CD8-positive, alpha-beta memory T cell (primary cell): Measurements from ENCODE around the gene ZDHHC21. TPM values are rescaled to one million over a fixed set of nuclear protein-coding genes. Genes with fewer than 3 reads are reported as not detected.
A peak's percentile ranks its signal among the peaks of the same experiment; 100 is the strongest.

Experiments used
- CTCF ChIA-PET: fragments of 350-600 bp; sonication (Branson Sonifier 250); formaldehyde crosslinking; loops from one replicate; lab custom pipeline; 2021; ENCODE audit warnings: antibody characterized with exemption; lab: Charles Lee
- POLR2A ChIA-PET: fragments of 350-600 bp; sonication (Branson Sonifier 250); formaldehyde crosslinking; loops from one replicate; lab custom pipeline; 2021; ENCODE audit warnings: antibody characterized with exemption; lab: Charles Lee
- DNase-seq, 5 donors: peaks; one replicate each; pipeline versions ENCODE4 v3.0.0 to v3.0.0-alpha.2; 2020 to 2022; ENCODE audit warnings: mixed read lengths in 1 of 5
- H3K27ac ChIP-seq: one replicate; pipeline ENCODE4 v1.7.0; 2013; ENCODE audit warnings: low read depth, mild to moderate bottlenecking, low read length, moderate library complexity
- H3K27me3 ChIP-seq: 2 replicates; pipeline ENCODE4 v1.7.0; 2013; ENCODE audit warnings: low read length, mild to moderate bottlenecking; ENCODE audit not compliant: insufficient read depth, poor library complexity, severe bottlenecking
- H3K36me3 ChIP-seq: 2 replicates; pipeline ENCODE4 v1.7.0; 2013; ENCODE audit warnings: mild to moderate bottlenecking, low read length, moderate library complexity; ENCODE audit not compliant: insufficient read depth
- H3K4me1 ChIP-seq: 2 replicates; pipeline ENCODE4 v1.7.0; 2013; ENCODE audit warnings: mild to moderate bottlenecking, low read length, moderate library complexity; ENCODE audit not compliant: insufficient read depth
- H3K4me3 ChIP-seq: 2 replicates; pipeline ENCODE4 v1.7.0; 2013; ENCODE audit warnings: mild to moderate bottlenecking, low read length
- H3K9me3 ChIP-seq: 2 replicates; pipeline ENCODE4 v1.7.0; 2013; ENCODE audit warnings: mild to moderate bottlenecking, low read length
- H3K27ac Mint-ChIP-seq, 8 donors: one replicate each; pipeline ENCODE4 v1.8.0; 2020 to 2021; ENCODE audit warnings: mixed read lengths in 8 of 8, mild to moderate bottlenecking in 6 of 8, inconsistent platforms in 3 of 8, moderate library complexity in 3 of 8
- H3K27me3 Mint-ChIP-seq, 2 donors: one replicate each; pipeline ENCODE4 v1.8.0; 2020 to 2021; ENCODE audit warnings: mixed read lengths in 2 of 2, mild to moderate bottlenecking in 1 of 2, moderate library complexity in 1 of 2
- H3K36me3 Mint-ChIP-seq, 3 donors: one replicate each; pipeline ENCODE4 v1.8.0; 2020 to 2021; ENCODE audit warnings: mixed read lengths in 3 of 3, inconsistent platforms in 1 of 3, mild to moderate bottlenecking in 1 of 3
- H3K4me1 Mint-ChIP-seq, 3 donors: one replicate each; pipeline ENCODE4 v1.8.0; 2020 to 2021; ENCODE audit warnings: mixed read lengths in 3 of 3, inconsistent platforms in 1 of 3, mild to moderate bottlenecking in 1 of 3
- H3K4me3 Mint-ChIP-seq, 7 donors: one replicate each; pipeline ENCODE4 v1.8.0; 2020 to 2021; ENCODE audit warnings: mixed read lengths in 7 of 7, mild to moderate bottlenecking in 6 of 7, moderate library complexity in 4 of 7, inconsistent platforms in 2 of 7
- H3K9me3 Mint-ChIP-seq, 5 donors: one replicate each; pipeline ENCODE4 v1.8.0; 2020 to 2022; ENCODE audit warnings: mixed read lengths in 5 of 5, mild to moderate bottlenecking in 3 of 5, moderate library complexity in 2 of 5, inconsistent platforms in 1 of 5
- polyA plus RNA-seq: library from polyadenylated mRNA; unstranded; fragments of 300-500 nt; fragmentation: Illumina TruSeq; gene quantifications from one replicate; pipeline ENCODE4 v1.2.3, GENCODE V29; 2021
- total RNA-seq, 2 experiments: library from RNA; stranded (reverse); gene quantifications; one replicate each; pipeline ENCODE4 v1.2.3, GENCODE V29; 2021

Gene ZDHHC21
- total and polyA plus RNA-seq, 3 experiments from 2014 or later, result 1.7 to 7.4 (median 5.9) TPM

DNA sequence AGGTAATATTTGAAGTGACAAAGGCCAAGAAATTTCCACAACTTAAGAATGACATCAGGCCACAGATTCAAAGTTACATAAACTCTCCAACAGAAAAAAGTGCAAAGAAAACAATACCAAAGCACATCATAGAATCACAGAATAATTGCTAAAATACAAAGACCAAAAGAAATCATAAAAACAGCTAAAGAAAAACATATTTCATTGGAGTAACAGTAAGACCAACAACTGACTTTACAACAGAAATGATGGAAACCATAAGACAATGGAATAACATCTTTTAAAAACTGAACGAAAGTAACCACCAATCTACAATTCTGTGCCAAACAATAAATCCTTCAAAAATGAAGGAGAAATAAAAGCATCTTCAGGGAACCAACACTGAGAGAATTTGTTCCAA is 38.3 kb downstream of the ZDHHC21 start:
- DNase-seq, result no peak
- no peaks in the 10 kb centered on the region for H3K4me1 ChIP-seq
- H3K4me3 Mint-ChIP-seq, result no peak overlapping the region
- H3K27me3 ChIP-seq, result no peaks in the 10 kb centered on the region
- POLR2A ChIA-PET, result no interaction called here
- no peaks in the 10 kb centered on the region for H3K27me3 Mint-ChIP-seq
- H3K27ac Mint-ChIP-seq, result peak overlapping the region in 1 of 8 donors; percentile 50
- H3K4me3 ChIP-seq, result no peak overlapping the region
- peaks cover 15 to 30% (median 26%) of the 10 kb centered on the region in 5 donors for H3K9me3 Mint-ChIP-seq
- H3K9me3 ChIP-seq, result no peaks in the 10 kb centered on the region
- no peaks in the 10 kb centered on the region for H3K4me1 Mint-ChIP-seq
- no peak overlapping the region for H3K27ac ChIP-seq
- H3K36me3 ChIP-seq, result no peaks in the 10 kb centered on the region
- peaks cover 34 to 65% (median 60%) of the 10 kb centered on the region in 3 donors for H3K36me3 Mint-ChIP-seq
- CTCF ChIA-PET, result no interaction called here

DNA sequence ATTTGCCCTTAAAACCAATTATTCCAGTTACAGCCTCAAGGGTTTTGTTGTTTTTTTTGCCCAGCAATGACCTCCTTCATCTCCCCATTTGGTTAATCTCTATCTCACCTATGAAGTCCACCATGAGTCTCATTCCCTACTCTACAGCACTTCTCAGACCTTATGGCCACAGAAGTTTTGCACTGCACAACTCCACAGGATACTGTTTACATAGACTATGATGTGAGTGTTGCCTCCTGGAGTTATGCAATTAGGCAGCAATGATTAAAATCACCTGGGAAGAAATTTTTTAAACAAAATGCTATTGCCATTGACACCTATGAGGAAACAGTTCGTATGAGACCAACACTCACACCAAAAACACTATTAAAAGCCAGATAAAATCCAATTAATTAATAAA is 39.7 kb downstream of the ZDHHC21 start:
- ChIA-PET CTCF (no interaction called here), POLR2A (no interaction called here)
- Histone ChIP-seq H3K4me3 (no peak overlapping the region), H3K27ac (no peak overlapping the region), H3K9me3 (no peaks in the 10 kb centered on the region), H3K36me3 (no peaks in the 10 kb centered on the region), H3K27me3 (no peaks in the 10 kb centered on the region), H3K4me1 (no peaks in the 10 kb centered on the region)
- peaks cover 33 to 56% (median 48%) of the 10 kb centered on the region in 3 donors for H3K36me3 Mint-ChIP-seq
- H3K27me3 Mint-ChIP-seq, result no peaks in the 10 kb centered on the region
- no peak overlapping the region for H3K4me3 Mint-ChIP-seq
- H3K9me3 Mint-ChIP-seq, result peaks cover 15 to 30% (median 26%) of the 10 kb centered on the region in 5 donors
- H3K4me1 Mint-ChIP-seq, result no peaks in the 10 kb centered on the region
- DNase-seq, result no peak
- H3K27ac Mint-ChIP-seq, result no peak overlapping the region

DNA sequence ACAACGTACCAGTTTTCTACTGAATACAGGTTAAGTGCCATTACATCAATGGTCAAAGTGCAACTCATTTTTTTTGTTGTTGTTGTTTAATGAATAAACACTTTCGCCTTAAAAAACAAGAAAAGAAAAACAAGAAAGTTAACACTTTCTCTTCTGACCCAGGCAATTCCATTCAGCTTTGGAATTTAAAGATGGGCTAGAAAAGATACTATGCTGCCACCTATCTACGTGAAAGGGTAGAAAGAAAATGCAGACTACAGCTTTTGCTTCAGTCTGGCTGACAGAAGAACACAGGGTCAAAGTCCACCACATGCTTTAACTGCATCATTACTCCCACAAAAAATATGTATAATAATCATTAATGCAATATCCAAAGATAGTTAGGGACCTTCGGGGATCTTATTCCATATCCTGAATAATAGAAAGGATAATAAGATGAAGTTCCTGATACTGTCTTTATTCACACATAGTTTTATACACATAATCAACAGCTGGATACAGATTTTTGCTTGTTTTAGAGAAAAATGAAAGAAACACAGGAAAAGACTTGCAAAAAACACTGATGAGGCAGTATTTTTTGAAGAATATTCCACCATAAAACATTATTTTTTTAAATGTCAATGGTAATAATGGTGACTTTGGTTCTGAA is 40.4 kb downstream of the ZDHHC21 start:
- Histone ChIP-seq H3K27ac (no peak overlapping the region), H3K4me3 (no peak overlapping the region), H3K9me3 (no peaks in the 10 kb centered on the region), H3K27me3 (no peaks in the 10 kb centered on the region), H3K4me1 (no peaks in the 10 kb centered on the region), H3K36me3 (no peaks in the 10 kb centered on the region)
- Mint-ChIP-seq H3K36me3 (peaks cover 34 to 55% (median 44%) of the 10 kb centered on the region in 3 donors), H3K27ac (no peak overlapping the region), H3K9me3 (peaks cover 15 to 27% (median 26%) of the 10 kb centered on the region in 5 donors), H3K4me3 (no peak overlapping the region), H3K4me1 (peaks cover 0 to 4% (median 0%) of the 10 kb centered on the region in 3 donors), H3K27me3 (no peaks in the 10 kb centered on the region)
- no peak for DNase-seq
- CTCF ChIA-PET, result no interaction called here
- POLR2A ChIA-PET, result no interaction called here

DNA sequence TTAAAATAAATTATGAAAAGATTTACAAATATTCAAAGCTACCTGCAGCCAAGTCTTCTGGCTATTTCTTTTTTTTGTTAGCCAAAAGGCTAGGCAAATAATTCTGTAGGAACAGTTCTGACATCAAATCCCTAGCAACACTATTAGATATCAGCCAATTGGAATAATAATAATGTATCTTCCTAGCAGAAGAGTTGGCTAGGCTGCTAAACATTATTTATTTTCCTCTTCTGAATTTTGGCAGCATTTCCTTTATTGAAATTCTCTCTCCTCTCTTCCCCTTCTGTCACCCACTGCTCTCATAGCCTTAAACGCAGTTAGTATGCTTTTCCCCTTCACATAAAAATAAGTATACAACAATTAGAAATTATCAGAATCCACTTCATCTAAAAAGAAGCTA is 42.6 kb downstream of the ZDHHC21 start:
- POLR2A ChIA-PET, result no interaction called here
- no peaks in the 10 kb centered on the region for H3K27me3 ChIP-seq
- peaks cover 0 to 11% (median 9%) of the 10 kb centered on the region in 3 donors for H3K4me1 Mint-ChIP-seq
- no peaks in the 10 kb centered on the region for H3K36me3 ChIP-seq
- H3K27ac ChIP-seq, result no peak overlapping the region
- H3K27me3 Mint-ChIP-seq, result no peaks in the 10 kb centered on the region
- no peak for DNase-seq
- no peak overlapping the region for H3K4me3 Mint-ChIP-seq
- no peaks in the 10 kb centered on the region for H3K4me1 ChIP-seq
- peaks cover 22 to 32% (median 24%) of the 10 kb centered on the region in 3 donors for H3K36me3 Mint-ChIP-seq
- peaks cover 14 to 21% (median 15%) of the 10 kb centered on the region in 5 donors for H3K9me3 Mint-ChIP-seq
- no peak overlapping the region for H3K4me3 ChIP-seq
- no peak overlapping the region for H3K27ac Mint-ChIP-seq
- CTCF ChIA-PET, result no interaction called here
- no peaks in the 10 kb centered on the region for H3K9me3 ChIP-seq

DNA sequence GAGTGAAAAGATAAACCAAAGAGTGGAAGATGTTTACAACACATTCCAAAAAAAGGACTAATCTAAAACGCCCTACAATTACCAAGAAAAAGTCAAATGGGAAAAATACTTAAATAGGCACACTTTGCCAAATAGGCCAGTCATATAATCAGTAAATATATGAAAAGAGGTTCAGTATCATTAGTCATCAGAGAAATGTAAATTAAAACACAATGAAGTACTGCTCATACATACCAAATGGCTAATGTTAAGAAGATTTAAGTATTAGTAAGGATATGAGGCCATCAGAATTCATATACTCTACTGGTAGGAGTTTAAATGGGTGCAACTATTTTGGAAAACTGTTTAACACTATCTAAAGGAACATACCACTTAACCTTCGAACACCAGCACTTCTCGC is 47.6 kb downstream of the ZDHHC21 start:
- no peak for DNase-seq
- no peak overlapping the region for H3K27ac Mint-ChIP-seq
- peaks cover 2 to 7% (median 4%) of the 10 kb centered on the region in 3 donors for H3K36me3 Mint-ChIP-seq
- no peaks in the 10 kb centered on the region for H3K27me3 Mint-ChIP-seq
- Histone ChIP-seq H3K27ac (no peak overlapping the region), H3K4me3 (no peak overlapping the region), H3K27me3 (no peaks in the 10 kb centered on the region), H3K4me1 (no peaks in the 10 kb centered on the region), H3K9me3 (no peaks in the 10 kb centered on the region), H3K36me3 (no peaks in the 10 kb centered on the region)
- peaks cover 0 to 13% (median 11%) of the 10 kb centered on the region in 3 donors for H3K4me1 Mint-ChIP-seq
- CTCF ChIA-PET, result no interaction called here
- no peaks in the 10 kb centered on the region for H3K9me3 Mint-ChIP-seq
- POLR2A ChIA-PET, result no interaction called here
- H3K4me3 Mint-ChIP-seq, result no peak overlapping the region

DNA sequence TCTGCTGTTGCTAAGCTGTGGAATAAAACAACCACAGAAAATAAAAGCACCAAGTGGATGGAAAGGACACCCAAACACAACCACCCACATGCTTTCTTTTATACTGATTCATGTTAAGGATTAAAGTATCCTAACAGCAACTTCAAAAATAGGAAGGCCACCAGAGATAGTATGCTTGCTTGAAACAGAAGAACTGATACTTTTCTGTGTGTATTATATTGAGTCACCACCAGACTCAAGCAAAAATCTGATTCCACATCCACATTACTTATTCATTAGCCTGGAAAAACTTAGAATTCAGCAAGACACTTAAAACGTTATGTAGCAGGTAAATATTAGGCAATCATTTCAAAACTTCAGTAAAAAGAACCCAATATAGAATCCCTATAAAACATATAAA is 52.3 kb downstream of the ZDHHC21 start:
- DNase-seq, result no peak
- CTCF ChIA-PET, result no interaction called here
- POLR2A ChIA-PET, result no interaction called here
- H3K27ac Mint-ChIP-seq, result no peak overlapping the region
- Histone ChIP-seq H3K27me3 (no peaks in the 10 kb centered on the region), H3K36me3 (no peaks in the 10 kb centered on the region), H3K4me3 (no peak overlapping the region), H3K9me3 (no peaks in the 10 kb centered on the region), H3K4me1 (no peaks in the 10 kb centered on the region), H3K27ac (no peak overlapping the region)
- no peaks in the 10 kb centered on the region for H3K9me3 Mint-ChIP-seq
- peaks cover 4 to 18% (median 10%) of the 10 kb centered on the region in 3 donors for H3K36me3 Mint-ChIP-seq
- H3K4me1 Mint-ChIP-seq, result peaks cover 0 to 11% (median 8%) of the 10 kb centered on the region in 3 donors
- no peaks in the 10 kb centered on the region for H3K27me3 Mint-ChIP-seq
- no peak overlapping the region for H3K4me3 Mint-ChIP-seq

DNA sequence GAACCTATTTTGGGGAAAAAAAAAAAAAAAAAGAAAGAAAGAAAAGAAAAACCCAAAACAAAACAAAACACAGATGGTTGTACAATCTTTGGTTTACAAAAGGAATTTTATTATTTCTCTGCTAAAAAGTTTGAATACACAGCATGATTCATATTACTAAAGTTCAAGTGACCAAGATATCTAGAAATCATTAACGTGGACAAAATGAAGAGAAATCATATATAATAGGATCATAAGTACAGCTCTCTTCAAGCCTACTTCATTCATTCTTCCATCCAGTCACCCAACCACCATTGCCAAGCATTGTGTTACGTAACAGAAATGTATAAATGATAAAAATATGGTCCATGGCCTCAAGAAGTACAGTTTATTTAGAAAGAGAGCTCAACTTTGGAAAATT is 52.9 kb downstream of the ZDHHC21 start:
- Histone ChIP-seq H3K9me3 (no peaks in the 10 kb centered on the region), H3K36me3 (no peaks in the 10 kb centered on the region), H3K4me1 (no peaks in the 10 kb centered on the region), H3K27me3 (no peaks in the 10 kb centered on the region), H3K27ac (no peak overlapping the region), H3K4me3 (no peak overlapping the region)
- CTCF ChIA-PET, result no interaction called here
- POLR2A ChIA-PET, result no interaction called here
- H3K9me3 Mint-ChIP-seq, result no peaks in the 10 kb centered on the region
- DNase-seq, result no peak
- no peak overlapping the region for H3K4me3 Mint-ChIP-seq
- H3K27ac Mint-ChIP-seq, result no peak overlapping the region
- peaks cover 0 to 11% (median 8%) of the 10 kb centered on the region in 3 donors for H3K4me1 Mint-ChIP-seq
- H3K27me3 Mint-ChIP-seq, result no peaks in the 10 kb centered on the region
- H3K36me3 Mint-ChIP-seq, result peaks cover 4 to 18% (median 10%) of the 10 kb centered on the region in 3 donors

DNA sequence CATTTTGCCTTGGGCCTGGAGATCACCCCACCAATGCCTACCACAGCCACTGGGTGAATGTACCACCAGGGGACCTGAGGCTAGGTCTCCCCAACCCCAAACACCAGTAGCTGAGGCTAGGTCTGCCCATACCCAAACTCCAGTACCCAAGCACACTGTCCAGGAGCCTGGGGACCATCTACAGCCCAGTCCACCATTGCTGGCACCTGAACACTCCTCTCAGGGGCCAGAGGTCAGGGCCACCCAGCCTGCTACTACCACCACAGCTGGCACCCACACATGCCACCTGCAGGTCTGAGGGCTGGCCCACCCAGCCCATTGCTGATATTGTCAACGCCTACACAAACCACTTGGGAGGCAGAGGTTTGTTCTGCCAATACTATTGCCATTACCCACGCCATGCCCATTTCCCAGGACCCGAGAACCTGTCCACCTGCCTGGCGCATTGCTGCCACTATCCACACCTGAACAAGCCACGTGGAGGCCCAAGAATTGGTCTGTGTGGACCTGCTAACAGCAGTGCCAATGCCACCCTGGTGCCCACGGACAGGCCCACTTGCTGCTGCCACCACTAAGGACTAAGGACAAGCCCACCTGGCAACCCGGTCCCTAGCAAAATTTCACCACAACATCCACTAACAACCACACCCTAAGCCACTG is 59.2 kb downstream of the ZDHHC21 start:
- POLR2A ChIA-PET, result no interaction called here

More for the DNA sequence above, 59.2 kb downstream of the ZDHHC21 start:
- H3K27ac Mint-ChIP-seq, result peak overlapping the region in 1 of 8 donors; percentile 87
- no peak for DNase-seq
- Histone ChIP-seq H3K36me3 (no peaks in the 10 kb centered on the region), H3K9me3 (no peaks in the 10 kb centered on the region), H3K27me3 (no peaks in the 10 kb centered on the region), H3K4me1 (no peaks in the 10 kb centered on the region), H3K4me3 (no peak overlapping the region), H3K27ac (no peak overlapping the region)
- CTCF ChIA-PET, result no interaction called here
- H3K27me3 Mint-ChIP-seq, result peaks cover 0 to 3% of the 10 kb centered on the region in 2 donors
- H3K9me3 Mint-ChIP-seq, result no peaks in the 10 kb centered on the region
- H3K4me1 Mint-ChIP-seq, result peaks cover 9 to 18% (median 12%) of the 10 kb centered on the region in 3 donors
- peaks cover 26 to 35% (median 32%) of the 10 kb centered on the region in 3 donors for H3K36me3 Mint-ChIP-seq
- no peak overlapping the region for H3K4me3 Mint-ChIP-seq
